Transverse colon (tissue), 4 donors: ENCODE data around the gene PHKG2. TPM values are rescaled to one million over a fixed set of nuclear protein-coding genes. Genes with fewer than 3 reads are reported as not detected.

Source experiments
- DNase-seq: peaks from one replicate; pipeline ENCODE4 v3.0.0-alpha.2; 2019
- H3K27ac ChIP-seq, 4 donors: fragments of 200-600 bp; sonication (generic); 2 replicates each; pipeline ENCODE4 v1.5.1; 2016 to 2018; ENCODE audit warnings: inconsistent platforms in 4 of 4
- H3K27me3 ChIP-seq: fragments of 200-600 bp; sonication (generic); 2 replicates; pipeline ENCODE4 v1.5.1; 2017; ENCODE audit warnings: inconsistent platforms
- H3K36me3 ChIP-seq, 4 donors: fragments of 200-600 bp; sonication (generic); 2 replicates each; pipeline ENCODE4 v1.5.1; 2017 to 2019; ENCODE audit warnings: inconsistent platforms in 4 of 4
- H3K4me1 ChIP-seq, 4 donors: fragments of 200-600 bp; sonication (generic); 2 replicates each; pipeline ENCODE4 v1.5.1; 2017 to 2020; ENCODE audit warnings: inconsistent platforms in 4 of 4
- H3K4me3 ChIP-seq, 4 donors: fragments of 200-600 bp; sonication (generic); 1 replicate in 1 of 4; 2 replicates in 3 of 4; pipeline versions ENCODE4 v1.5.1 to v1.6.1; 2017 to 2019; ENCODE audit warnings: inconsistent platforms in 4 of 4
- H3K9me3 ChIP-seq, 2 donors: fragments of 200-600 bp; sonication (generic); 2 replicates each; pipeline ENCODE4 v1.5.1; 2017 to 2019; ENCODE audit warnings: inconsistent platforms in 2 of 2
- EP300 ChIP-seq: sonication (generic); formaldehyde crosslinking; IDR thresholded peaks from one replicate; pipeline ENCODE4 v1.6.1; 2017; ENCODE audit warnings: antibody characterized with exemption, low read depth
- POLR2A ChIP-seq: fragments of 450-650 bp; IDR thresholded peaks from one replicate; pipeline ENCODE4 v1.6.1; 2016; ENCODE audit warnings: antibody characterized with exemption, mild to moderate bottlenecking, moderate library complexity
- POLR2AphosphoS5 ChIP-seq, 3 donors: sonication (generic); formaldehyde crosslinking; IDR thresholded peaks; one replicate each; pipeline ENCODE4 v1.6.1; 2016; ENCODE audit warnings: antibody characterized with exemption in 3 of 3
- WGBS, 2 donors: methylation state at CpG; one replicate each; pipeline ENCODE4 v1.1.5; 2018; ENCODE audit warnings: low coverage in 1 of 2; 5-methylcytosine and 5-hydroxymethylcytosine counted together
- in situ Hi-C, 4 donors: fragments of 200-750 bp; cut with MboI; loops; one replicate each; pipeline versions ENCODE4 v1.15.0 to v1.15.1; 2017; ENCODE audit warnings: low sequenced_read_pairs in 3 of 4, low pct_ligation_motif_present in 1 of 4, low pct_unique_long_range_greater_than_20kb in 1 of 4
- intact Hi-C: fragments of 100-400 bp; cut with DNase I; formaldehyde crosslinking; loops from one replicate; pipeline ENCODE4 v1.15.1; 2023; ENCODE audit warnings: low total_unique reads
- total RNA-seq, 4 donors: library from RNA; depleted of rRNA; stranded (reverse); fragments of >200 nt; gene quantifications; one replicate each; pipeline ENCODE4 v1.1.0, GENCODE V29; 2016
- TF ChIP-seq, protein P1 (sequence below), 5 experiments: fragments of 200-600 bp in 3 of 5; fragments of 450-650 bp in 2 of 5; sonication (generic) in 3 of 5; IDR thresholded peaks; 1 replicate in 2 of 5; 2 replicates in 3 of 5; pipeline ENCODE4 v1.5.1; 2016 to 2017; ENCODE audit warnings: antibody characterized with exemption in 5 of 5, inconsistent platforms in 3 of 5, mild to moderate bottlenecking in 2 of 5, moderate library complexity in 1 of 5

Gene PHKG2
- total RNA-seq, 4 donors from 2014 or later, result 41.1 to 152 (median 66.4) TPM

DNA sequence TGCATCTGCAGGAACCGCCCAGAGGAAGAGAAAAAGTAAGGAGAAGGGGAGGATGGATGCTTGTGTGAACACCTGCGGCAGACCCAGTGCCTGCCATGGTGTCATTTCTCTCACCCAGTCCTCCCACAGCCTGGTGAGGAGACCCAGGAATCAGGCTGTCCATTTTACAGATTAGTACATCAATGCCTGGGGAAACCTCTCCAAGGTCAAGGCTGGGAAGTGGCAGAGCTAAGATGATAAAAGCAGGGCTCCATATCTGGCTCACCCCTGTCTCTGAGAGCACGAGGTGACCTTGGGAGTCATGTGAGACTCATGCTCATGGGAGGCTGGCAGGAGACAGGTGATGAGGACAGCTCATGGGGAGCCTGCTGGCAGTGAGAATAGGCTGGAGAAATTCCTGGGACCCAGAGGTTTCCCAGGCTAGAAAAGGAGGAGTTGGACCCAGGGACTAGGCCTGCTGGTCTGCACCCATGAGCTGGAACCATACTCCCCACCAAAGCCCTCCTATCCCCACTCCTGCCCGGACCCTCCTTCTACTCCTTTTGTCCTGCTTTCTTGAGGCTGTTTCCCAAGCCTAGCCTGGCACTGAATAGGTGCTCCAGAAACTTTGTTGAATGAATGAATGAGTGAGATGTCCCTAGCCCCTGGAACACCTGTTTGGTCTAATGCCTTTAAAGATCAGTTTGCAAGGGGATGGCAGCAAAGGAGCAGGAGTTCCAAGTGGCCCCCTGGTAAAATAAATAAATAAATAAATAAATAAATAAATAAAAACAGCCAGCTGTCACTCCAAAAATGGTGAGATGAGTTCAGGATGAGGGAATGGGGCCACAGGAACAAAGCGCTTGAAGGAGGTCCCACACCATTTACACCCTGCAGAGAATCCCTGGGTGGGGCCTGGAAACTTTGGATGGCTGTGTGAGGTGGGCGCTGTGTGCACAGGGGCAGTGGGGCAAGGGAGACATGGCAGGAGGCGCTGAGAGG, 37.2 kb downstream of the PHKG2 start:
- peak overlapping the region in 1 of 4 donors; percentile 90 for H3K4me3 ChIP-seq

GRCh38 chr16:30786115-30786935, 38.1 kb downstream of the PHKG2 start:
- Histone ChIP-seq H3K27me3 (no peaks in the 10 kb centered on the region), H3K4me1 (peaks cover 8 to 21% (median 12%) of the 10 kb centered on the region in 4 donors), H3K9me3 (no peaks in the 10 kb centered on the region), H3K36me3 (peaks cover 0 to 18% (median 0%) of the 10 kb centered on the region in 4 donors), H3K27ac (peak overlapping the region; percentile 85 to 97 (median 90)), H3K4me3 (peak overlapping the region; percentile 52 to 100 (median 90))
- in situ Hi-C loops (no loop called here), intact Hi-C loops (no loop called here)
- peak; percentile 46 for DNase-seq
- WGBS, 2 donors, result 8 to 44% methylated on average over 5 to 45 of the region's 57 CpGs
- TF ChIP-seq EP300 (no peak), POLR2AphosphoS5 (IDR thresholded peaks at IDR 0.05) (peak in 1 of 3 donors; percentile 11)

More for the DNA sequence above, 37.2 kb downstream of the PHKG2 start:
- peaks cover 0 to 18% (median 0%) of the 10 kb centered on the region in 4 donors for H3K36me3 ChIP-seq
- in situ Hi-C loops (no loop called here), intact Hi-C loops (no loop called here)
- TF ChIP-seq EP300 (no peak), POLR2A (no peak), POLR2AphosphoS5 (IDR thresholded peaks at IDR 0.05) (no peak)
- TF ChIP-seq, protein P1, sequence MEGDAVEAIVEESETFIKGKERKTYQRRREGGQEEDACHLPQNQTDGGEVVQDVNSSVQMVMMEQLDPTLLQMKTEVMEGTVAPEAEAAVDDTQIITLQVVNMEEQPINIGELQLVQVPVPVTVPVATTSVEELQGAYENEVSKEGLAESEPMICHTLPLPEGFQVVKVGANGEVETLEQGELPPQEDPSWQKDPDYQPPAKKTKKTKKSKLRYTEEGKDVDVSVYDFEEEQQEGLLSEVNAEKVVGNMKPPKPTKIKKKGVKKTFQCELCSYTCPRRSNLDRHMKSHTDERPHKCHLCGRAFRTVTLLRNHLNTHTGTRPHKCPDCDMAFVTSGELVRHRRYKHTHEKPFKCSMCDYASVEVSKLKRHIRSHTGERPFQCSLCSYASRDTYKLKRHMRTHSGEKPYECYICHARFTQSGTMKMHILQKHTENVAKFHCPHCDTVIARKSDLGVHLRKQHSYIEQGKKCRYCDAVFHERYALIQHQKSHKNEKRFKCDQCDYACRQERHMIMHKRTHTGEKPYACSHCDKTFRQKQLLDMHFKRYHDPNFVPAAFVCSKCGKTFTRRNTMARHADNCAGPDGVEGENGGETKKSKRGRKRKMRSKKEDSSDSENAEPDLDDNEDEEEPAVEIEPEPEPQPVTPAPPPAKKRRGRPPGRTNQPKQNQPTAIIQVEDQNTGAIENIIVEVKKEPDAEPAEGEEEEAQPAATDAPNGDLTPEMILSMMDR (IDR thresholded peaks at IDR 0.05), result no peak
- H3K9me3 ChIP-seq, result no peaks in the 10 kb centered on the region
- peak overlapping the region in 3 of 4 donors; percentile 85 to 97 (median 95) for H3K27ac ChIP-seq
- H3K27me3 ChIP-seq, result no peaks in the 10 kb centered on the region
- WGBS, 2 donors, result 72 to 73% methylated on average over 2 to 7 of the region's 7 CpGs
- no peak for DNase-seq
- H3K4me1 ChIP-seq, result peaks cover 8 to 21% (median 12%) of the 10 kb centered on the region in 4 donors

DNA sequence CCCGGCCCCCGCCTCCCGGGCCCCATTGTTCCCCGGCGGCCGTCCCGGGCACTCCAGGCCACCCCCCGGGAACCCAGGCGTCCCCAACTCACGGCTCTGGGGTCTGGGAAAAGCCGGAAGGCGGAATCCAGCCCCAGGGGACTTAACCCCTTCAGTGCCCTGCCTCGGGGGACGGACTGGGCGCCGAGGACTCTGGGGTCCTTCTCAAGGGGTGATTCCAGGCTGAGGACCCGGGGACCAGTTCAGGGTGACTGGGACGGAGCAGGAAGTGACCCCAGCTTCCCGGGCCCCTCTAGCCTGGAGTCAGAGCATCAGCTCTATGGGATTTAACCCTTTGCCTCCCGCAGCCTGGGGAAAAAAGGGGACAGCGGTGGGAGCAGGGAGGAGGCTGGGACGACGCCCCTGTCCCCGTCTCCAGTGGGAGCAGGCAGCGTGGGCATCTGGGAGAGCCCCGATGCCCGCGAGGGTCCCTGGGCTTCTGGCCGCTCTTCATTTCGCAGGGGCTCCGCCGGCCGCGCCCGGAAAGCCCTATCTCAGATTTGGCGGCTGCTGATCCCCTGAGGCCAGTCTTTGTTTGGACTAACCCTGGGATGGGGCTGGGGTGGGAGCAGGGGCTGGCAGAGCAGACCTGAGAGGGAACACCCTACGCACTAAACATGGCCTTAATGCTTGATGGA, 38.8 kb downstream of the PHKG2 start, which contains the start of gene ZNF629:
TSS of gene ZNF629 (minus strand) at position 270 of the 677 bp plus-strand sequence. CDS start 2,723 bp downstream, outside the sequence.
- no peaks in the 10 kb centered on the region for H3K9me3 ChIP-seq
- intact Hi-C loops, result no loop called here
- WGBS, 2 donors, result 0% methylated on average over 22 of the region's 37 CpGs; no CpG with 5 or more reads in 1 of the 2 donors
- in situ Hi-C loops, result no loop called here
- peaks cover 0 to 14% (median 0%) of the 10 kb centered on the region in 4 donors for H3K36me3 ChIP-seq
- H3K27ac ChIP-seq, result peak within 1 kb of the TSS; percentile 85 to 97 (median 90)
- DNase-seq, result peak; percentile 73
- peaks cover 8 to 21% (median 12%) of the 10 kb centered on the region in 4 donors for H3K4me1 ChIP-seq
- H3K27me3 ChIP-seq, result no peaks in the 10 kb centered on the region
- H3K4me3 ChIP-seq, result peak within 1 kb of the TSS; percentile 52 to 100 (median 90)
- TF ChIP-seq POLR2AphosphoS5 (IDR thresholded peaks at IDR 0.05) (peak; percentile 5 to 22 (median 17)), POLR2A (no peak)

DNA sequence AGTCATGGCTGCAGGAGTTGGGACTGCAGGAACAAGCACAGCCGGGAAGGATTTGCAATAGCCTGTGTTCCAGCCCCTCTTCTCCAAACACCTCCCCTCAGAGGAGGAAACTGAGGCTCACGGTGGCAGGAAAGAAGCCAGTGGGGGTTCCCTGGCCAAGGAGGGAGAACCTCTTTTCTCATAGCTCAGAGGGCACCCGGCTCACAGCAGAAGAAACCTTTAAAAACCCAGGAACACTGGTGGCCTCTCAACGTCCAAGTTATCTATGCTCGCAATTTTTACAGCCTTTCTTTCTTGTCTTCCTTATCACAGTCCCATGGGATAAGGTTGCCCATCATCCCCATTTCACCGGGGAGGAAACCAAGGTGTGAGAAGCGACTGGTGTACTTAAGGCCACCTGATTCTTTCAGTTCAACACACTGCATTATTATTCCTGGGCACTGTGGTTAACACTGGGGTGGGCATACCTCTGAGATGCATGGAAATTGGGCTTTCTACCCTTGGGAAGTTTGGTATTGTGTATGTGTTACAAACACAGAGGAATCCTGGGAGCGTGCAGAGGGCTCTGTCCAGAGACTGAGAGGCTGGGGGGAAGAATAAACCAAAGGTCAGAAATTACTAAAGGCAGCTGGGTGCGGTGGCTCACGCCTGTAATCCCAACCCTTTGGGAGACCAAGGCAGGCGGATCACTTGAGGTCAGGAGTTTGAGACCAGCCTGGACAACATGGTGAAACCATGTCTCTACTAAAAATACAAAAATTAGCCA, 39.6 kb downstream of the PHKG2 start:
- no peak for DNase-seq
- H3K27me3 ChIP-seq, result no peaks in the 10 kb centered on the region
- peaks cover 0 to 6% (median 0%) of the 10 kb centered on the region in 4 donors for H3K36me3 ChIP-seq
- TF ChIP-seq POLR2A, result no peak
- TF ChIP-seq, protein P1 (IDR thresholded peaks at IDR 0.05), result no peak
- no peak for TF ChIP-seq POLR2AphosphoS5 (IDR thresholded peaks at IDR 0.05)
- TF ChIP-seq EP300, result no peak
- peak overlapping the region; percentile 85 to 97 (median 90) for H3K27ac ChIP-seq
- peak overlapping the region; percentile 52 to 100 (median 90) for H3K4me3 ChIP-seq
- peaks cover 8 to 21% (median 12%) of the 10 kb centered on the region in 4 donors for H3K4me1 ChIP-seq
- 27 to 65% methylated on average over 2 to 10 of the region's 11 CpGs for WGBS, 2 donors
- in situ Hi-C loops, result no loop called here
- H3K9me3 ChIP-seq, result no peaks in the 10 kb centered on the region
- intact Hi-C loops, result no loop called here
